BJ (cell line): ENCODE data around the gene PODXL. TPM values are rescaled to one million over a fixed set of nuclear protein-coding genes. Genes with fewer than 3 reads are reported as not detected.

ENCODE experiments used
- CTCF ChIA-PET: fragments of 350-600 bp; formaldehyde crosslinking; extraction: SDS; loops from one replicate; lab custom pipeline; 2021; ENCODE audit warnings: antibody characterized with exemption, inconsistent platforms; lab: Yijun Ruan, JAX
- POLR2A ChIA-PET: fragments of 300-600 bp; sonication (Branson Sonifier 250); formaldehyde crosslinking; extraction: SDS; loops from one replicate; lab custom pipeline; 2021; ENCODE audit warnings: antibody characterized with exemption; lab: Charles Lee
- DNase-seq: peaks from one replicate; pipeline ENCODE4 v3.0.0-alpha.2; 2011; ENCODE audit warnings: low read depth
- H3K27me3 ChIP-seq: 2 replicates; pipeline ENCODE4 v1.6.0; 2011; ENCODE audit warnings: low read length; ENCODE audit not compliant: control insufficient read depth, insufficient read depth
- H3K36me3 ChIP-seq: 2 replicates; pipeline ENCODE4 v1.5.1; 2011; ENCODE audit warnings: low read length; ENCODE audit not compliant: control insufficient read depth, insufficient read depth
- H3K4me3 ChIP-seq: 2 replicates; pipeline ENCODE4 v1.5.1; 2011; ENCODE audit warnings: low read depth, mild to moderate bottlenecking, control low read depth, low read length
- polyA minus RNA-seq: library from RNA; depleted of rRNA, polyadenylated mRNA; stranded (reverse); fragments of >200 nt; gene quantifications from 2 replicates; pipeline ENCODE4 v1.2.3, GENCODE V29; 2011; rRNA and poly(A)+ RNA removed
- polyA plus RNA-seq: library from polyadenylated mRNA; depleted of rRNA; stranded (reverse); fragments of >200 nt; gene quantifications from 2 replicates; pipeline ENCODE4 v1.2.3, GENCODE V29; 2011; rRNA removed
- TF ChIP-seq, protein P1 (sequence below): IDR thresholded peaks from 2 replicates; pipeline ENCODE4 v1.5.1; 2011; ENCODE audit warnings: low read depth, mild to moderate bottlenecking, control low read depth, inconsistent platforms, low read length, moderate library complexity; ENCODE audit not compliant: insufficient read depth

Gene PODXL
- 0.34 and 0.53 TPM in 2 replicates for polyA plus RNA-seq
- 0.10 and 0.28 TPM in 2 replicates for polyA minus RNA-seq

DNA sequence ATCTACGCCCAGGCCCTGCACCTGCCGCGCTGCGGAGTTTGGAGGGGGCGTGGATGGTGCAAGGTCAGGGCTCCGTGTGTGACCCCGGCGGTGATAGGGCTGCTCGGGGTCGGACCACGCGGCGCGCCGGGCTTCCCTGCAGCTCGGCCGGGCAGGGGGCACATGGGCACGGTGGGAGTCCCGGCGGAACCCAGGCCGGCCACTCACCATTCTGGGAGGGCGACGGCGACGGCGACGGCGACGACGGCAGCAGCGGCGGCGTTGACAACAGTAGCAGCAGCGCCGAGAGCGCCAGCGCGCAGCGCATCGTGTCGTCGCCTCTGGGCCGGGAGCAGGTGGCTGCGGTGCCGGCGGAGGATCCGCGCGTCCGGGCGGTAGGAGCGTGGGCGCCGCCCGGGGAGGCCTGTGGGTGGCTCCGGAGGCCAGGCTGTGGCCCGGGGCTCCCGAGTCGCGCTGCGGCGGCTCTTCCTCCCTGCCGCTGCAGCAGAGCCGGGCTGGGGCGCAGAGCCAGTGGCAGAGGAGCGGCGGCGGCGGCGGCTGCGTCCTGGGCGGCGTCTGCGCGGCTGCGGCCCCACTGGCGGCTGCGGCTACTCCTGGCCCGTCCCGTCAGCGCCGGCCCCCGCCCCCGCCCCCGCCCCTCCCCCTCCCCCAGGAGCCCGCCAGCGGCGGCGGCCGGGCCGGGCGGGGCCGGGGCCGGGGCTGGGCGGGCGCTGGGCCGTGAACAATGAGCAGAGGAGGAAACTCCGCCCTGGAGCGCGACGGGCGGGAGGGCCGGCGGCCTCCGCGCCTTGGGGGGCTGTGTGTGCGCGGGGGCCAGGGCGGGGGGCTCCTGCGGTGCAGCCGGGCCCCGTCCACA is at the start of gene PODXL:
Gene PODXL (minus strand): TSS at position 576 of the 856 bp plus-strand sequence. CDS start 269 bp downstream, at position 307.
- Histone ChIP-seq H3K36me3 (no peaks in the 10 kb centered on the region), H3K4me3 (peak within 1 kb of the TSS; percentile 44), H3K27me3 (peaks cover 21% of the 10 kb centered on the region)
- ChIA-PET CTCF (no interaction called here), POLR2A (no interaction called here)
- TF ChIP-seq, protein P1, sequence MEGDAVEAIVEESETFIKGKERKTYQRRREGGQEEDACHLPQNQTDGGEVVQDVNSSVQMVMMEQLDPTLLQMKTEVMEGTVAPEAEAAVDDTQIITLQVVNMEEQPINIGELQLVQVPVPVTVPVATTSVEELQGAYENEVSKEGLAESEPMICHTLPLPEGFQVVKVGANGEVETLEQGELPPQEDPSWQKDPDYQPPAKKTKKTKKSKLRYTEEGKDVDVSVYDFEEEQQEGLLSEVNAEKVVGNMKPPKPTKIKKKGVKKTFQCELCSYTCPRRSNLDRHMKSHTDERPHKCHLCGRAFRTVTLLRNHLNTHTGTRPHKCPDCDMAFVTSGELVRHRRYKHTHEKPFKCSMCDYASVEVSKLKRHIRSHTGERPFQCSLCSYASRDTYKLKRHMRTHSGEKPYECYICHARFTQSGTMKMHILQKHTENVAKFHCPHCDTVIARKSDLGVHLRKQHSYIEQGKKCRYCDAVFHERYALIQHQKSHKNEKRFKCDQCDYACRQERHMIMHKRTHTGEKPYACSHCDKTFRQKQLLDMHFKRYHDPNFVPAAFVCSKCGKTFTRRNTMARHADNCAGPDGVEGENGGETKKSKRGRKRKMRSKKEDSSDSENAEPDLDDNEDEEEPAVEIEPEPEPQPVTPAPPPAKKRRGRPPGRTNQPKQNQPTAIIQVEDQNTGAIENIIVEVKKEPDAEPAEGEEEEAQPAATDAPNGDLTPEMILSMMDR, result no peak
- DNase-seq, result no peak

DNA sequence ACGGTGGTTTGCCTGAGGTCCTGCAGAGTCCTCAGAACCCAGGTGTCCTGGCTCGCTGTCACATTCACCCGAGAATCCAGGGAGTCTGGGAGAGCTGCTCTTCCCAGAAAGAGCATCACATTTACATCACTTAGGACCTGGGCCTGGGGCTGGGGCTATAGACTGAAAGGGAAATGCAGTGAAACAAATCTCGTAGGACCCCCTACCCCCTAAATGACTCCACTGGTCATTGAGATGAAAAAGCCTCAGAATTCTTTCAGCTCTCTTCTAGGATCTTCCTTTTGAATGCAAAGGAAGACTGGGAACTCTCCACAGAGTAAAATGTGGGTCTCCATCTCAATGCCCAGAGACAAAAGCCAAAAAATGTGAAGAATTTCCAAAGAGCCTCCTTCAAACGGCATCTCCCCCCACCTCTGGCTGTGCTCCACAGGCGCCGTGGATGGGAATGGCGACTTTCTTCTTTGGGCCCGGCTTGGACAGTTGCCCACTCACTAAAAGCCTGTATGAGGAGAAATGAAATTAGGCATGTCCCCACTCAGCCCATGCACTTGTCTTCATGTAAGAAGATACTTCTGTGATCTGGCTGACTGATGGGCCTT is 49.0 kb upstream of the PODXL start:
- CTCF ChIA-PET, result interaction anchor here (0.6 to 1.7 kb wide), 3 partner anchors 16 to 179 kb away, joined by 3 to 5 read pairs (median 4); no protein-coding TSS in a partner anchor
- no peak overlapping the region for H3K4me3 ChIP-seq
- POLR2A ChIA-PET, result no interaction called here
- DNase-seq, result no peak
- H3K27me3 ChIP-seq, result peaks cover 20% of the 10 kb centered on the region
- TF ChIP-seq, protein P1, result no peak
- no peaks in the 10 kb centered on the region for H3K36me3 ChIP-seq

DNA sequence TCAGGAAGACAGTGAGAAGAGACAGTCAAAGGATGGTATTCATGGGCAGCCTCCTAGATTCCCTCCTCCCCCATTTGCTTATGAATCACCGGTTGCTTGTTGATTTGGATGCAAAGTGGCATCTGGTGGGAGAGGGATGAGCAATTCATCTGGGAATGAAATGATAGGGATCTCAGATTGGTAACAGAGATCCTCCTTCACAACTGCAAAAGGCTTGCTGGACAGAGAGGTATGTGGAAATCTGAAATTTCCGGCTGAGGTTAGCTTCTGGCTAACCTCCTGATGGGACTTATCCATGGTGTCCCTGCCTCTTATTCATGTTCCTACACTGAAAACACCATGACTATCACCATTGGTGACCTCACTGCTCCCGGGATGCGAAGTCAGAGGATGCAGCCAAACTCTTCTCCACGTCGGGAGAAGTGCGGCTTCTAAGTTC is 48.4 kb upstream of the PODXL start:
- DNase-seq, result peak; percentile 83
- ChIA-PET POLR2A (interaction anchor here (0.6 kb wide), 1 partner anchor 26 kb away, joined by 6 read pairs; no protein-coding TSS in a partner anchor), CTCF (interaction anchor here (1.0 to 1.7 kb wide), 3 partner anchors 16 to 50 kb away, joined by 4 to 5 read pairs (median 4); no protein-coding TSS in a partner anchor)
- TF ChIP-seq, protein P1, result no peak
- Histone ChIP-seq H3K4me3 (no peak overlapping the region), H3K36me3 (no peaks in the 10 kb centered on the region), H3K27me3 (peaks cover 25% of the 10 kb centered on the region)

- no peak for DNase-seq
- peaks cover 25% of the 10 kb centered on the region for H3K27me3 ChIP-seq
- POLR2A ChIA-PET, result no interaction called here
- CTCF ChIA-PET, result interaction anchor here (1.1 to 1.7 kb wide), 3 partner anchors 21 to 51 kb away, joined by 3 to 4 read pairs (median 4); no protein-coding TSS in a partner anchor
- H3K4me3 ChIP-seq, result no peak overlapping the region
- no peaks in the 10 kb centered on the region for H3K36me3 ChIP-seq
- TF ChIP-seq, protein P1, result no peak
Observed at GRCh38 chr7:131603932-131604331, 47.5 kb upstream of the PODXL start.

DNA sequence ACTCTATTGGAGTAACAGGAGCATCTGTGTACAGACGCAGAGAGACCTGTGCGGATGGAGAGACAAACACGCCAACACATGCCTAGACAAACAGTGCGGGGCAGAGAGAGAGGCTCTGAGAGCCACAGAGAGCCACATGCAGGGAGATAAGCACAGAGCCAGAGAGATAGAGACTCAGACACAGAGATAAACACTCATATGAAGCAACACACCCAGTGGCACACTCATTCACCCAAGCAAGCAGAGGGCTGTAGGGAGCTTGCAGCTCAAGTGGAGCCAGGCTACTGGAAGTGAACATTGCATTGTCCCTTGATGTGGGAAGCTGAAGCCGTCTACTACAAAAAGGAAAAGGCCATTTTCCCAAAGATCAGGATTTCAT is 46.6 kb upstream of the PODXL start:
- POLR2A ChIA-PET, result no interaction called here
- no peaks in the 10 kb centered on the region for H3K36me3 ChIP-seq
- CTCF ChIA-PET, result interaction anchor here (1.2 kb wide), 1 partner anchor 52 kb away, joined by 4 read pairs; no protein-coding TSS in a partner anchor
- peaks cover 24% of the 10 kb centered on the region for H3K27me3 ChIP-seq
- TF ChIP-seq, protein P1, result no peak
- DNase-seq, result no peak
- H3K4me3 ChIP-seq, result no peak overlapping the region
